ENCODE results near the gene SLC13A2. TPM values are rescaled to one million over a fixed set of nuclear protein-coding genes. Genes with fewer than 3 reads are reported as not detected.

SLC13A2 gene
- total and polyA plus RNA-seq, 2 of the 4 experiments (the other 2 are of a cell fraction): not detected

DNA sequence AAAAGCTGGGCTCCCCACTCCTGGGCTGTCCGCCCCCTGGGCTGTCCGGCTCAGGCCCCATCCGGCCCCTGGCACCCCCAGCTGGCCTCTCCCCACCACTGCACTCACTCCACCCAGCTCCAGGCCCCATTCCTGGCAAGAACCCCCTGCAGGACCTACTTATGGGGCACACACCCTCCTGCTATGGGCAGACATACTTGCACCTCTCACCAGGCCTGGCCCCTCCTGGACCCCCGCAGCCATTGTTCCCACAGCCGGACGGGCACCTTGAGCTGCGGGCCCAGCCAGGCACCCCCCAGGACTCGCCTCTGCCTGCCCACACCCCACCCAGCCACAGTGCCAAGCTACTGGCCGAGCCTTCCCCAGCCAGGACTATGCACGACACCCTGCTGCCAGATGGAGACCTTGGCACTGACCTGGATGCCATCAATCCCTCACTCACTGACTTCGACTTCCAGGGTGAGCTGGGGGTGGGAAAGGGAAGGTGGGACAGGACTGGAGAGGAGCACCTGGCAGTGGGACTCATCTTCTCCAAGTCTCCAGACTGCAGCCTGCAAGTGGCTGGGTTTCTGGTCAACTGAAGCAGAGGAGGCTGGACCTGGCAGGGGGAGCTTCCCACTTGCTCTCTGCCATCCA is 61.4 kb downstream of the SLC13A2 start:
- Histone ChIP-seq H3K4me3 (ENCODE audit: insufficient read depth, low read depth, low read length) (no peak overlapping the region), H3K56ac (ENCODE audit: extremely low read depth, insufficient read depth, low read length) (no peak overlapping the region), H2BK120ac (ENCODE audit: low read depth, low read length) (no peak overlapping the region), H3K4me1 (ENCODE audit: control insufficient read depth, insufficient read depth, low read length) (peaks cover 13% of the 10 kb centered on the region), H4K8ac (ENCODE audit: low read depth in 2 of 2, low read length in 2 of 2) (no peak overlapping the region), H2AK5ac (ENCODE audit: low read depth, low read length) (no peak overlapping the region), H4K91ac (ENCODE audit: insufficient read depth, low read depth, low read length) (no peak overlapping the region), H3K27me3 (ENCODE audit: control insufficient read depth, insufficient read depth, low read length) (peaks cover 35% of the 10 kb centered on the region), H2BK5ac (ENCODE audit: low read depth, low read length, poor library complexity, severe bottlenecking) (no peak overlapping the region), H3K9me3 (ENCODE audit: control insufficient read depth, insufficient read depth, low read length) (no peaks in the 10 kb centered on the region), H3K79me1 (ENCODE audit: low read depth in 1 of 2, low read length in 2 of 2) (no peaks in the 10 kb centered on the region), H3K4me2 (ENCODE audit: low read depth, low read length) (no peak overlapping the region), H3K23ac (ENCODE audit: low read depth, low read length) (no peak overlapping the region), H4K5ac (ENCODE audit: low read depth, low read length) (no peak overlapping the region), H3K36me3 (ENCODE audit: control insufficient read depth, insufficient read depth, low read length) (no peaks in the 10 kb centered on the region), H2BK20ac (ENCODE audit: low read depth, low read length) (no peak overlapping the region), H3K9ac (ENCODE audit: low read depth, low read length) (no peak overlapping the region), H4K20me1 (ENCODE audit: insufficient read depth, low read length) (no peaks in the 10 kb centered on the region), H3K14ac (replicated peaks; ENCODE audit: low read depth, low read length) (no peak overlapping the region), H3K9me1 (ENCODE audit: insufficient read depth, low read length) (peaks cover 2% of the 10 kb centered on the region; the same call in 1 of the 2 replicates), H3K27ac (ENCODE audit: insufficient read depth, low read length) (no peak overlapping the region), H2BK15ac (ENCODE audit: low read depth, low read length) (no peak overlapping the region), H2AK9ac (replicated peaks; ENCODE audit: low read depth, low read length, poor library complexity) (no peak overlapping the region), H3K18ac (ENCODE audit: low read depth, low read length) (no peak overlapping the region), H3K4ac (ENCODE audit: low read depth, low read length) (no peak overlapping the region), H2AFZ (replicated peaks; ENCODE audit: low read length, poor library complexity) (no peak overlapping the region)
- TF ChIP-seq FOS (IDR thresholded peaks at IDR 0.05; ENCODE audit: low read depth, low read length) (no peak), CHD1 (IDR thresholded peaks at IDR 0.05; ENCODE audit: low read depth, low read length) (no peak), CEBPB (IDR thresholded peaks at IDR 0.05; ENCODE audit: low read depth, low read length) (no peak), POLR2A (IDR thresholded peaks at IDR 0.05; ENCODE audit: low read depth, low read length) (no peak), MAFK (IDR thresholded peaks at IDR 0.05; ENCODE audit: low read depth, low read length) (no peak), RCOR1 (IDR thresholded peaks at IDR 0.05; ENCODE audit: insufficient replicate concordance, low read length) (no peak), MXI1 (IDR thresholded peaks at IDR 0.05; ENCODE audit: borderline replicate concordance, low read depth, low read length) (no peak), ELK1 (IDR thresholded peaks at IDR 0.05; ENCODE audit: borderline replicate concordance, low read depth, low read length) (no peak), MAZ (IDR thresholded peaks at IDR 0.05; ENCODE audit: borderline replicate concordance, low read depth, low read length) (no peak), BHLHE40 (IDR thresholded peaks at IDR 0.05; ENCODE audit: low read depth, low read length) (no peak)
- TF ChIP-seq, protein P1, sequence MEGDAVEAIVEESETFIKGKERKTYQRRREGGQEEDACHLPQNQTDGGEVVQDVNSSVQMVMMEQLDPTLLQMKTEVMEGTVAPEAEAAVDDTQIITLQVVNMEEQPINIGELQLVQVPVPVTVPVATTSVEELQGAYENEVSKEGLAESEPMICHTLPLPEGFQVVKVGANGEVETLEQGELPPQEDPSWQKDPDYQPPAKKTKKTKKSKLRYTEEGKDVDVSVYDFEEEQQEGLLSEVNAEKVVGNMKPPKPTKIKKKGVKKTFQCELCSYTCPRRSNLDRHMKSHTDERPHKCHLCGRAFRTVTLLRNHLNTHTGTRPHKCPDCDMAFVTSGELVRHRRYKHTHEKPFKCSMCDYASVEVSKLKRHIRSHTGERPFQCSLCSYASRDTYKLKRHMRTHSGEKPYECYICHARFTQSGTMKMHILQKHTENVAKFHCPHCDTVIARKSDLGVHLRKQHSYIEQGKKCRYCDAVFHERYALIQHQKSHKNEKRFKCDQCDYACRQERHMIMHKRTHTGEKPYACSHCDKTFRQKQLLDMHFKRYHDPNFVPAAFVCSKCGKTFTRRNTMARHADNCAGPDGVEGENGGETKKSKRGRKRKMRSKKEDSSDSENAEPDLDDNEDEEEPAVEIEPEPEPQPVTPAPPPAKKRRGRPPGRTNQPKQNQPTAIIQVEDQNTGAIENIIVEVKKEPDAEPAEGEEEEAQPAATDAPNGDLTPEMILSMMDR (conservative IDR thresholded peaks at IDR 0.05; ENCODE audit: low read depth, low read length): no peak
- TF ChIP-seq, protein P2, sequence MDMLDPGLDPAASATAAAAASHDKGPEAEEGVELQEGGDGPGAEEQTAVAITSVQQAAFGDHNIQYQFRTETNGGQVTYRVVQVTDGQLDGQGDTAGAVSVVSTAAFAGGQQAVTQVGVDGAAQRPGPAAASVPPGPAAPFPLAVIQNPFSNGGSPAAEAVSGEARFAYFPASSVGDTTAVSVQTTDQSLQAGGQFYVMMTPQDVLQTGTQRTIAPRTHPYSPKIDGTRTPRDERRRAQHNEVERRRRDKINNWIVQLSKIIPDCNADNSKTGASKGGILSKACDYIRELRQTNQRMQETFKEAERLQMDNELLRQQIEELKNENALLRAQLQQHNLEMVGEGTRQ (IDR thresholded peaks at IDR 0.05; ENCODE audit: low read depth, low read length): no peak
- in situ Hi-C loops (cut with MboI; ENCODE audit: low sequenced_read_pairs) (loop anchor here (5.0 kb wide), 1 partner anchor 38 kb away; no protein-coding TSS in a partner anchor), intact Hi-C loops (cut with micrococcal nuclease) (no loop called here), dilution Hi-C loops (cut with HindIII; ENCODE audit: low sequenced_read_pairs, unreplicated experiment) (no loop called here)
- WGBS, 2 experiments (ENCODE audit: extremely low coverage in 2 of 2, insufficient read length in 1 of 2): 77% methylated on average over 7 of the region's 11 CpGs; no CpG with 5 or more reads in 1 of the 2 experiments
- CTCF ChIA-PET: interaction anchor here (0.6 to 1.8 kb wide), 3 partner anchors 40 to 118 kb away, joined by 3 to 7 read pairs (median 4); no protein-coding TSS in a partner anchor
- no peak for DNase-seq
- ATAC-seq (ENCODE audit: low read depth): no peak
- POLR2A ChIA-PET (ENCODE audit: unreplicated experiment): no interaction called here
- BruUV-seq (replicated peaks): no TSS peak
